CD4-positive, alpha-beta T cell treated with Interleukin-10 for 1 hour (primary cell): ENCODE results near the gene CA10.

Experiments used
- DNase-seq: peaks from one replicate; pipeline ENCODE4 v3.0.0-alpha.2; 2020

The CA10 gene

DNA sequence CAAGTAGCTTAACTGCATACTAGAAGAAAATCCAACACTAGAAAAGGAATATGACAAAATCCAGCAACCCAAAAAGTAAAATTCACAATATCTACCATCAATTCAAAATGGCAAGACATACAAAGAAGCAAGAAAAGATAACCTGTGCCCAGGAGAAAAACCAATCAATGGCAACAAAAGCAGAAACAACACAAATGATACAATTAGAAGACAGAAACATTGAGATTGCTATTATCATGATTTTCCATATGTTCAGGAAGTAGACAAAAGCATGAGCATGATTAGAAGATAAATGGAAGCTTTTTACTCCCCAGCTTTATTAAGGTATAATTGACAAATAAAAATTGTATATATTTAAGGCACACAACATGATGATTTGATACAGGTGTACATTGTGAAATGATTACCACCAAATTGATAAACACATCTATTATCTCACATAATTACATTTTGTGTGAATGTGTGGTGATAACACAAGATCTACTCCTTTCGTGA, 117.3 kb downstream of the CA10 start:
- DNase-seq = no peak

DNA sequence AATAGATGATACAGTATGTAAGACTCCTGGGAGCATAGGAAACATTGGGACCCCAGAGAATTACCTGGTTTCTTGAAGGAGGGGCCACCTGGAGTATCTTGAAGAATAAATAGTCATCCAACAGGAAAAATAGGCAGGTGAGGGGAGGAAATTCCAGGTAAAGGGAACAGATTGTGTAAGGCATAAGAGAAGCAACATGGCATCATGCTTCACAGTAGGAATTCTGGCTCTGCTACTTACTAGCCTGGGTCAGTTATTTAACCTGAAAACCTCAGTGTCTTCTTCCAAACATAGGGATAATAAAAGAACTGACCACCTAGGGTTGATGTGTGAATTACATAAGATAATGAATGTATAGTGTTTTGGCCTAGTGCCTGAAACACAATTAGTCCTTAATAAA, 122.1 kb downstream of the CA10 start:
- no peak for DNase-seq

DNA sequence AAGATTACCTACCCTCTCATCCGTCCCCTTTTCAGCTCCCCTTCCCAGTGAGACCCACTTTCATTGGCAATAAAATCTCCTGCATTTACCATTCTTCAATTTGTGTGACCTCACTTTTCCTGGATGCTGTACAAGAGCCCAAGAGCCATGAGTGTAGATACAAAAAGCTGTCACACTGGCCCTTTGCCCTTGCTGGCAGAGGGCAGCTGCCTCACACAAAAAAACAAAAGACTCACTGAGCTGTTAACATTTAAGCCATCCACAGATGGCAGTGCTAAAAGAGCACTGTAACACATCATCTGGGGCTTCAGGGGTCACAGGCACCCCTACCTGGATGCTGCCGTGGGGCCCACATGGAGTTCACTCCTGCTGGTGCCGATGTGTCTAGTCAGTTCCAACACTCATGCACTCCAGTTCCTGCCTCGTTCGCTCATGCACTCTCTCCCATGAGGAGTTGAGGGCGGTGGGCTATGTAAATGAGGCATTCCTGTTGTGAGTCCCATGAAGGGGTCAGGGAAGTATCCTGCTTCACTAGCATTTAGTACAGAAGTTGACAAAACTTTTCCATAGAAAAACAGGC, 123.1 kb downstream of the CA10 start:
- DNase-seq = no peak

DNA sequence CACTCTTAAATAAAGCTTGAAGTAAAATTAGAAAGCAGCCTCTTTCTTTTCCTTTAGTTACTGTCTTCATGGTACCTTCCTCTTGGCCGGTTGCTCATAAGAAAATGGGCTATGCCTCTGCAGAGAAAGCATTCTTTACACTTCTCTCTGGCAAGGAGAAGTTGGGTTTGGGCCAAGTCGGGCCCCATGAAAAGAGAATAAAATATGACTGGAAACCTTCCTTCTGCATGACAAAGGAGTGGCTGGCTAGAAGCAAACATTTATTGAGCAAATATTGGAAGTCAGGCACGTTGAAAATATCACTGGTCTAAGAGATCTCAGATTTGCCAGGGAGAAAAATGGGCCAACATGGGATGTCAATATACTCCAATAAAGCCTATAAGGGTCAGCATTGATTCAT, 126.1 kb downstream of the CA10 start:
- DNase-seq = no peak

DNA sequence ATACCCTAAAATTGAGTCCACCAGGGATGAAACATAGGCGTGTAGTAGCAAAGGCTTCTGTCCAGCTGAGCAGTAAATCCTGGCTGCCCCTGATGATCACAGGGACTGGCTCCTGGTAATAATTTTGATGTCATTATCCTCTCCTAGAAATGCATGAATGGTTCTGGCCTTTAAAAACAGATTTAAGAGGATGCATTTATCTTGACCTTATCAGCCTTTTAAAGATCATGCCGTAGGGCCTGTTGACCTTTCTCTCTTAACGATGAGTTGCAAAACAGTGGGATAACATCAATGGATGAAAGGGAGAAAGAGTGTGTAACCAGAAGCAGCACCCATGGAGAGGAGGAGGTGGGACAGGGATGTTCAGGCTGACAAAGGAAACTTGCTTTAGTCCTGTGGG, 128.5 kb downstream of the CA10 start:
- no peak for DNase-seq

DNA sequence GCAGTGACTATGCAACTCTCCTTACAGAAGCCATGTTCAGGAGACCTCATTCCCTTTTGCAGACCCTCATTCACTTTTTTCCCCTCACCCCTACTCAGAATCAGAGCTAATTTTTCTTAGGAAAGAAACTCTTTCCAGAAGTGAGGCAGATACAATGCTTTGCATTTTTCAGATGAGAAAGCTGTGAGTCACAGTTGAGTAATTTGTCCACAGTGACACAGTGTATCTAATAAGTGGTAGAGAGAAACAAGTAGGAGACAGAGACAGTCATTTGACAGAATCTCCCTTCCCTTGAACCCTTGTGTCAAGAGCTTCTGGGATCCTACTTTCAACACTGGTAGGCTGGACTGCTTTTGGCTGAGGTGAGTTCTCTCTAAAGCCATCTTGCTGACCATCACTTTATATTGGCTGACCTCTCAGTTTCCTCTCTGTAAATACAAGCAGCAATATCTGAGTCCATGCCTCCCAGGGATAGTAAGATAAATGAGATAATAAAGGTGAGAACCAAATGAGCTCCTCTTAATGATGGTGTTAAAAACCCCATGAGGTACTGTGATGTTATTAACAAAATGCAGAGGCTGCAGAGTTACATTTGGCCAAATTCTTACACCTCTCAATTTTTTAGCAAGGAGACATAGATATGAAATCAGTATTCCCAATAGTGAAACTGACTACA, 130.8 kb downstream of the CA10 start:
- DNase-seq = no peak

DNA sequence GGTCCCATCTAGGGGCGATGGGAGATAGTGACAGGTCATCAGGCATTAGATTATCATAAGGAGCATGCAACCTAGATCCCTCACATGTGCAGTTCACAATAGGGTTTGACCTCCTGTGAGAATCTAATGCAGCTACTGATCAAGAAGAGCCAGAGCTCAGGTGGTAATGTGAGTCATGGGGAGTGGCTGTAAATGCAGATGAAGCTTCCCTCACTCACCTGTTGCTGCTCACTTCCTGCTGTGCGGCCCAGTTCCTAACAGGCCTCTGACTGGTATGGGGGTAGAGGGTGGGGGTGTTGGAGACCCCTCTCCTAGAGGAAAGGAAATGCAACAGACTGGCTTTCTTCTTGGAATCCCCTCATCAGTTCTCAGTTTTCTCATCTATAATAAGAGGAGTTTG, 131.4 kb downstream of the CA10 start:
- no peak for DNase-seq

DNA sequence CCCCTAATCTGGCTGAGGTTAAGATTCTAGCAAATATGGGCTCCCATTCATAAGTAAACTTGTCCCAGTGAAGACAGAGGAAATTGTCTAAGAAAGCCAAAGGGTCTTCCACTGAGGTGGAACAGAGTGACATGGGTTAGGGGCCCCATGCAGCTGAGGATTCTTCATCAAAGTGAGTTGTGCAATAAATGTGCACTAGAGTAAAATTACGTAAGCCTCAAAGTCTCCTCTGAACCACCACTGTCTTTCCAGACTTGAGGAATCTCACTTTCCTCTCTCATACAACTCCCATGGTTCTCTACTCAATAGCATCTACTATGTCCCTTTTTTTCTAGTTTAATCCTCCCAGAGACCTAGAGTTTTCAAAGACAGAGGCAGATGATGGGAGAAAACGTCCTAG, 132.4 kb downstream of the CA10 start:
- DNase-seq = no peak

DNA sequence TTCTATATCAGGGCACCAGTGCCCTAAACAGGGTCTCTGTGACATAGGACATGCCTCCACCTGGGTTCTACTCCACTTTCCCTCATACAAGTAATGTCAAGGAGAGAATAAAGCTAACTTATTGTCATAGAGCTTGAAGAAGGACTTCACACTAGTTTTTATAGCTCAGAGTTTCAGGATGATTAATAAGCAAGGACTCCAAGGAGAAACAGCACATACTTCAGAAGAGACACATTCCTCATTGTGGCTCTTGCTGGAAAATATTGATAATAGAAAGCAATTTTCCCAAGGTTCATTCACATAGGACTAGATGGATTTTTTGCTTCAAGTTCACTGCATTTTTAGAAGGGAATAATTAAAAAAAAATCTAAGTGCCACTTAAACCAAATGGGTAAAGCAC, 133.3 kb downstream of the CA10 start:
- no peak for DNase-seq

DNA sequence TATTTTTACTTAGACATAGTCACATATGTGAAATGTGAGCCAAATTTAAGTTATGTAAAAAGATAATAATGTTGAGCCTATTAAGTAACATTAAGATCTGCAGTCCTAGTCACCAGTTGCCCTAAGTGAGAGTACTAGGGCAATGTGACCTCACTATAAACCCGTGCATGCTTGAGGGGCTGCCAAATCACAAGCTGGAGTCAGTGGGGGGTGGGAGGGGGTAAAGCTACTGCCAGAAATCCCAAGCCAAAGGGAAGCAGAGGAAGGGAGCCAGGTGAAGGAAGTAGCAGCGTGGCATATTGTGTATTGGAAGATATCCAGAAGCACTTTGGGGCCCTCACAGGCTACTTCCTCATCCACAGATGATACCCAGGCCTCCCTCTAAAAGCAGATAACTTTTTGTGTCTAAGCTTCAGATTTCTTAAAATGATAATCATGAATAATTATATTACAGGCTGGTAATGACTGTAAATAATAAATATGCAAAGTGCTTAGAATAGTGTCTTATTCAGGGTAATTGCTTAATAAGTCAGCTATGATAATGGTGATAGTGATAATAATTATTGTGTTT, 134.1 kb downstream of the CA10 start:
- DNase-seq = no peak

DNA sequence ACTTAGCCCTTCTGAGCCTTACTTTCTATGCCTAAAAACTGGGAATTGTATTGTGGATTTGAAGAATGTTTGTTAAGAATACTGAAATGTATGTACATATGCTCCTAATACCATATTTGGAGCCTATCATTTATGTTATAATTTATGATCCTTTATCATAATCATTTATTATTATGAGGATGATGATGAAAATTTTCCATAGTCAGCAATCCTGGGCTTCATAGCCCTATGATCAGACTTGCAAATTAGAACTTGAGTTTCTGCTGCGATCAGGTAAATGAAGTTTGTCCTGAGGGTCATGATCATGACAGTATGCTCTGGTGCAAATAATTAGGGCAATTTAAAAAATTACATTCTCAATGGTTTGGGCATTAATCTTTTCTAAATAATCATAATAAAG, 147.4 kb downstream of the CA10 start:
- no peak for DNase-seq

DNA sequence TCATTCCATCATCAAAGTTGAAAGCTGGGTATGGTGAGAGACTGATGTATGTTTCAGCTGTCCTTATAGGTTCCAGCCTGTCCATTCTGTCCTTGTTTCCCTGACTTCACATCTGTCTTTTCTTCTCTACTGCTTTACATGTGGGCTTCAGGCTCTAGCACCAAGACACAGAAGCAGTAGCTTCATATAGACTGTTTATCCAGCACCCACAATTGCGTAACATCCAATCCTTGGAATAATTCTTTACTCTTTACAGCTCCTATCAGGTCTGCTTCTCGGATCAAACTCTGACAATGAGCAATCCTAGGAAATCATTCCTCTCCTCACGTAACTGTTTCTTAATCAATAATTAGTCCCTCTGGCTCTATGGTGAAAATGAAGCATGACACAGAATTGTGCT, 158.9 kb downstream of the CA10 start:
- no peak for DNase-seq

DNA sequence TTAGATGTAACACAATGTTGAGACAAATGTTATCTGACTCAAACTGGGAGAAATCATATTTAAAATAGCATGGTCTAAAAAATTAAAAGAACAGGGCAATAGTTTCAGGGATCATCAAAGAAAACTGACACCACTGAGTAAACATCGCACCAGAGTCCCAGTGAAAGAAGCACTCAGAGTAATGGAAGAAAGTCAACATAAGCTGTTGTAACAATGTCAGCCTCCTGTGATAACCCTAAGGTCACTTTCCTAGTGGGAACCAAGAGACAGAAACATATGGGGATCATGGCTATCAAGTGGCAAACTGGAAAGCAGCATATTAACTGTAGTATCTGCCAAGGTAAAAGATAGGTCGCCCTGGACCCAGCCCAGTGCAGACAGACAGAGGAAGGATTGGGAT, 160.8 kb downstream of the CA10 start:
- no peak for DNase-seq

DNA sequence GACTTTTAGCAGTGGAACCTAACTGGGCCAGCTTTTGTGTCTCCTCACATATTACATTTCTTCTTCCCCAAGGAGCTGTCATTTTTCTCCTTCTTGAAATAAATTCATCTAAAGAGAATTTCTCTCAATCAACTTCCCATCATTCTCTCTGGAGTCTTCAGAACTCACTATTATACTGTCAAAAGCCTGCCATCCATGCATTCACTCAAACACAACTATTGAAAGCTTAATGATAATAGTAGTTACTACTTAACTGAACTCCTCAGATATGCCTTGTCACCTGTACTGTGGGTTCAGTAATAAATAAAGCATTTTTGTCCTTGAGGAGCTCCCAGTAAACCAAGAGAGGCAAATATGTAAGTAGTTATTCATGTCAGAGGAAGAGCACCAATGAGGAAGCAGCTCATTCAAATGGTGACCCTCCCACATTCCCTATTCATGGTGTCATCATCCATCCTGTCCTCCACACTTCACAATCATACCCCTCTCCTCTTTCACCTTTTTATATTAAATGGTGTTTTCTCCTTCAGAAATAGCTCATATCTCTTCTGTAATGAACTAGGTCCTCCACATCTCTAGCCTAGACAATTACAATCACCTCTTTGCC, 162.6 kb downstream of the CA10 start:
- DNase-seq = no peak

DNA sequence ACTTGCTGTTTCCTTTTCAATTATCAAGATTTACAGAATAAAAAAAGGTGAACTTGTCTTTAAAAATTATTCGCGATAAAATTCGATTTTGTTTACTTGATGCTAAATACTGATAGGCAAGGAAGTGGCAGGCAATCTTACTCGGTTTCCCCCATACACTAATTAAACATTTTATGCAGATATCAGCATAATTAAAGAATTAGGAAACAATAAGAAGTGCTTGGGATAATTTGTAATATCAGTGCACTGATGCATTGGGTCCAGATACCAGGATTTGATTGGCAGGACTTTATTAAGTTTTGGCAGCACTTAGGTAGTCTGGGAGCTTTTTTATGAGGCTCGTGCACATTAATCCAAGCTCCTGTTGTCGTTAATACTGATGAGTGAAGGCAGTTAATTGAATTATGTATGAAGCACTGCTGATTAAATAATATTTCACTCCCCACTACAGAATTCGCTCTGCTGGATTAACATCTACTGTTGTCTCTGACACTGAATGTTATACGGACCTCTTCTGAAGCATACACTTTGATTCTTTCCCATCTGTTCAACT, 165.6 kb downstream of the CA10 start:
- no peak for DNase-seq

DNA sequence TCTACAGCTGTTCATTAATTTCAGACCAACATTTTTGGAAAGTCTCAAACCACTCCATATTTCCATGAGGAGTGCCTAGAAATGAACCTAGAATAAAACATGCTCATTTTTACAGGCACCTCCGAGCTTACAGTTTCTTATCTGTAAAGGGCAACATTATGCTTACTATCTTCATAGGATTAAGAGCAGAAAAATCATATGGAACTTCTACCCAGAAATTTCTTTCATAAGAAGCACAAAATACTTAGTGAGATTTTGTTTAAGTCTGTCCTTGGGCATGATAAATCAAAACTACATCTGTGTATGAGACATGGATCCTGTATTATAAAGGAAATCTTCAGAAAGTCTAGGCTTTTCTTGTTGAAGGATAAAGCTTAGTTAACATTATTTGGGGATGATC, 187.4 kb downstream of the CA10 start:
- DNase-seq = no peak

DNA sequence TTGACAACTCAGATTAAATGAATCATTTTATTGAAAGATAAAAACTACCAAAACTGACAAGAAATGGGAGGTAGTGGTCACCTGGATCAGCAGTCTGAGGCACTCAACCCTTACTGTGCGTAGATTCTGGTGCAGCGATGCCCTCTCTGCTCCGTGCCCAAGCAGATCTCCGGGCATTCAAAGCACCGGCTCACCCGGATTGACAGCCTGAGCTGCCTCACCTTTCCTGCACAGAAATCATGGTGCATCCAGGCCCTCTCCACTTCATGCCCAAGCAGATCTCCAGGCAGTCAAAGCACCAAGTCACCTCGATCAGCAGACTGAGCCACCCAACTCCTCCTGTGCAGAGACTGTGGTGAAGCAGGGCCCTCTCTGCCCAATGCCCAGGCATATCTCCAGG, 196.8 kb downstream of the CA10 start:
- no peak for DNase-seq

DNA sequence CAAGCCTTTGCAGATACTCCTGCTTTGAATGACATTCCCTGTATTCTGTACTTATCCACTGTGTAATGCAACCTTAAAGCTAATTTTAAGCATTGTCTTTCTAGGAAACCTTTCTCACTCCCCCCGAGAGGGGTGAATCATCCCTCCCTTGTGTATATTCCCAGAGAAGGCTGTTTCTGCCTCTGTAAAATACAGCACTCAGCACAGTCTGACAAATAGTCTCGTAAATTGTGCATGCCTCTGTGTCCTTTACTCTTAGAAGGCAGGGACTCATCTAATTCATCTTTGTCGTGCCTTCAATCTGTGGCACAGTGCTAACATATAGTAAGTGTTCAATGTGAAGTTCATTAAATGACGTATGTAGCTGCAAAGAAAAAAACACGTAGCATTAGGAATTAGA, 200.7 kb downstream of the CA10 start:
- no peak for DNase-seq

DNA sequence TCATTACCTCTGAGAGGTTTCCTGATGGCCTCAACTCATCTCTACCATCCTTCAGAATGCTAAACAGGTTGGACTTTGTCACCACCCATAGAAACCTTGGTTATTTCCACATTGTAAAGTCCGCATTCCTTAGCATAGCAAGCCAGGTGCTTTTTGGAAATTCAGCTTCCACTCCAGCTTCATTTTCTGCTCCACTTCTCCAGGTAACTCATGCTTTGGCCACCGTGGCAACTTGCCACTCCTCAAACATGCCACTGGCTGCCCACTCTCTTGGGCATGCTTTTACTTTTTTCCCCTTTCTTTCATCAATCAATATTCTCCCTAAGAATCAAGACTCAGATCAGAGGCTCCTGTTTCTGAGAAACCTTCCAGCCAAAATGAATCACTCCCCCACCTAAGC, 203.3 kb downstream of the CA10 start:
- no peak for DNase-seq

DNA sequence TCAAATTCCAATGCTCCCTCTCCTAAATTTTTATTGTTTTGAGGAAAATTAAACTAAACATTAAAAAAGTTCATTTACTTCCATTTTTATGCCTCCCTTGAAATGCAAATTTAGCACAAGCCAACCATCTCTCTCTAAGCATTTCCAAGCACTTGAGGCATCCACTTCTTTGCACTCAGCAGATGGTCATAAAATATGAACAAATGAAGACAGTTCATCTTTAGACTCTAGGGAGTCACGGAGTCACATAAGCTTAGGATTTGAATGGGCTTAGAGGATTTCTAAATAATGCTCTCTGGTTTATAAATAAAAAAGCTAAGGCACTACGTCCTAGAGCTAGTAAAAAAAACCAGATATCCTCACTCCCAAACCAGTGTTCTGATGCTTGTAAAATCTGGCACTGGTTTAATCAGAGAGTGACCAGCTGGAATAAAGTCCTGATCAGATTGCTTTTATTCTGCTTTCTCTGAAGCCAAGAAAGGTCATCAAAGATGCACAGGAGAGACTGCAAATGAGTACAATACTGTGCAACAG, 204.2 kb downstream of the CA10 start:
- no peak for DNase-seq

DNA sequence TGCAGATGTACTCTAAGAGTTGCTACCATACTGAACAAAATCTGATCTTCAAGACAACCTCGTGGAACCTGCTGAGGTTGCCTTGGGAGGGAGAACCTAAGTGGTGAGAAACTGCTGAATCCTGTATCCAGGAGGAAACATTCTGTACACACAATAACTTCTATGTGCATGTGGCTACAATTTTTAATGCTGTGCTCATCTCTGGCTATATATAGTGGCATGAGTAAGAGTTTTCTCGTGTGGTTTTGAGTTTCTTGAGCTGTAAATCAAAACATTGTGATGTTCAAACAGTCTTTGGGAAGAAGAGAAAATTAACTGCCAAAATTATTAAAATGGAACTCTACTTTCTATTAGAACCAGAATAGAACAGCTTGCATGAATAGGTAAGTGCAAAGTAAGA, 206.8 kb downstream of the CA10 start:
- no peak for DNase-seq

DNA sequence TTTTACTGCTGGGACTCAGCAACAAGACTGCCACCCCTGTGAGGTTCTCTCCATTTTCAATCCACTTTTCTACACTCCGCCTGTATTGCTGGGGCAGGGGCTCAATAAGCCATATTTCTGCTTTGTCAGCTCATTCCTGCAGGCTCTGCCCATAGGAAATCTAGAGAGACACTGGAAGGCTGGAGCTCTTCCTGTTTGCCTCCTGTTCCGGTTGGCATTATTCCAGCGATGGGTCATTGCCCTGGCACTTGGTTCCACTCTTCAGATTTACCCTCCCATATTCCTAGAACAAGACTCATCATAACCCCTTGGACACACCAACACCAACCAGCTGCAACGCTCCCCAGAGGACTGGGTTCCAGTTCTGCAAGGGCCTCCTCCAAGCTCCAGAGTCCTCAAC, 210.4 kb downstream of the CA10 start:
- DNase-seq = no peak

DNA sequence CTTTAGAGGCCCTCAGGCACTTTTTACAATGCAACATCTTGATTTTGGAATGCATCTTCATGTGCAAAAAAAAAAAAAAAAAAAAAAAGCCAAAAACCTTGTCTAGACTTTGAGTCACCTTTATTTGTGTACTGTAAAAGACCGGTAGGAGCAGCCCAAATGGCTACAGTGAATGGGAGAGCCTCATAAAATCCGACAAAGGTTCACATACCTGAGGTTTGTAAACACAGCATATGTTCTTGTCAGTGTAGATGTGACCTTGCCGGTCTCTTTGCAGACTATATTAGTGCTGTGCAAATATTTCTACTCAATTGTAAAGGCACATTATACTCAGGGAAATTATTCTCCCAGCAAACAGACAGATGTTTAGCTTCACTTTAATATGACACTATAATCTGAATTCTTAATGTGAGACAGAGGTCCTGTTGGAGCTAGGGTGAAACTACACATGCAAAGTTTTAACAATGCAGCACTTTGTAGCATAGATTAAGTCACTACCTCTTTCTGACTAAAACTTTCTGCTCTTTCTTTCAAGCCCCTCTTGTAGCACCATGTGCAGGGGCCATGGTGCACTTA, 211.3 kb downstream of the CA10 start:
- DNase-seq = no peak
